Prostate gland (tissue), 2 donors: ENCODE results near the gene TXNRD3.

Experiments
- CTCF ChIP-seq, 4 experiments: fragments of 200-600 bp in 2 of 4; fragments of 450-650 bp in 2 of 4; sonication (generic) in 2 of 4; IDR thresholded peaks; 1 replicate in 3 of 4; 2 replicates in 1 of 4; pipeline ENCODE4 v1.5.1; 2016 to 2019; ENCODE audit warnings: antibody characterized with exemption in 4 of 4, mild to moderate bottlenecking in 2 of 4, moderate library complexity in 2 of 4
- POLR2A ChIP-seq: fragments of 450-650 bp; IDR thresholded peaks from one replicate; pipeline ENCODE4 v1.6.1; 2016; ENCODE audit warnings: antibody characterized with exemption, mild to moderate bottlenecking
- POLR2AphosphoS5 ChIP-seq: sonication (generic); formaldehyde crosslinking; IDR thresholded peaks from one replicate; pipeline ENCODE4 v1.6.1; 2017; ENCODE audit warnings: antibody characterized with exemption

DNA sequence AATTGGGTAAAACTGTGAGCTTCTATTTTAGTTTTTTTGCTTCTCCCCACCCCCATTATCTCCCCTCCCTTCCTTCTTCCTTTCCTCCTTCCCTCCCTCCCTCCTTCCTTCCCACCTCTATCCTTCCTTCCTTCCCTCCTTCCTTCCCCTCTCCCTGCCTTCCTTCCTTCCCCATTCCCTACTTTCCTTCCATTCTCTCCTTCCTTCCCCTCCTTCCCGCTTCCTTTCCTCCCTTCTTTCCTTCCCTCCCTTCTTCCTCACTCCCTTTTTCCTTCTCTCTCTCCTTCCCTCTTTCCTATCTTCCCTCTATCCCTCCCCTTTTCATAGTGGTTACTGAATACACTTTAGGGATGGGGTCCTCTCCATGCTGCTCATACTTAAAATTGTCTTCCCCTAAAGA lies 55.8 kb downstream of the TXNRD3 start:
- TF ChIP-seq CTCF (IDR thresholded peaks at IDR 0.05) (no peak), POLR2A (no peak), POLR2AphosphoS5 (no peak)
